ENCODE data around the gene ARHGEF18.

Gene ARHGEF18

DNA sequence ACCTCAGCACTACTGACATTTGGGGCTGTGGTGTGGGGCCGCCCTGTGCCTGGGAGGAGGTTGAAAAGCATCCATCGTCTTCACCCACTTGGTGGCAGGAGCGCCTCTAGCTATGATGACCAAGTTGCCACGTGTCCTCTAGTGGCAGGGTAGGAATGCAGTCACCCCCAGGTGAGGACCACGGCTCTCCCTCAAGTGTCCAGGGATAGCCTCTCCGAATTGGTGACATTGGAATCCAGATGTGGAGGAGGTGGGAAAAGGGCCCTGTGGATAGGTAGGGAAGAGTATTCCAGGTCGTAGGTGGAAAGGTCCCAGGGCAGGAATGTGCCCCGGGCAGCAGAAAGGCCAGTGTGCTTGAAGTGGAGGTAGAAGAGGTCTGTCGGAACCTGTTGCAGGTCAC, 37.6 kb downstream of the ARHGEF18 start:
- Histone ChIP-seq H3K9me2 (replicated peaks; ENCODE audit: low read depth, low read length) (no peaks in the 10 kb centered on the region), H3K9ac (ENCODE audit: low read depth, low read length, poor library complexity, severe bottlenecking) (no peak overlapping the region), H3K4me1 (ENCODE audit: insufficient read depth, low read length, poor library complexity, severe bottlenecking) (no peaks in the 10 kb centered on the region), H3K79me2 (ENCODE audit: insufficient read depth, low read length) (no peaks in the 10 kb centered on the region), H4K20me1 (ENCODE audit: insufficient read depth, low read length, poor library complexity, severe bottlenecking) (no peaks in the 10 kb centered on the region), H3K9me3 (ENCODE audit: insufficient read depth, low read depth, low read length) (no peaks in the 10 kb centered on the region), H3F3A (ENCODE audit: low read depth) (no peaks in the 10 kb centered on the region), H3K4me3 (ENCODE audit: low read length, poor library complexity, severe bottlenecking) (no peak overlapping the region), H3K4me2 (ENCODE audit: low read depth, low read length, poor library complexity, severe bottlenecking) (no peak overlapping the region), H3K27me3 (ENCODE audit: insufficient read depth, low read length, poor library complexity, severe bottlenecking) (no peaks in the 10 kb centered on the region), H3K36me3 (ENCODE audit: insufficient read depth, low read length) (peaks cover 47% of the 10 kb centered on the region; the same call in 1 of the 2 replicates), H2AFZ (ENCODE audit: low read length) (no peak overlapping the region)
- TF ChIP-seq, protein P1, sequence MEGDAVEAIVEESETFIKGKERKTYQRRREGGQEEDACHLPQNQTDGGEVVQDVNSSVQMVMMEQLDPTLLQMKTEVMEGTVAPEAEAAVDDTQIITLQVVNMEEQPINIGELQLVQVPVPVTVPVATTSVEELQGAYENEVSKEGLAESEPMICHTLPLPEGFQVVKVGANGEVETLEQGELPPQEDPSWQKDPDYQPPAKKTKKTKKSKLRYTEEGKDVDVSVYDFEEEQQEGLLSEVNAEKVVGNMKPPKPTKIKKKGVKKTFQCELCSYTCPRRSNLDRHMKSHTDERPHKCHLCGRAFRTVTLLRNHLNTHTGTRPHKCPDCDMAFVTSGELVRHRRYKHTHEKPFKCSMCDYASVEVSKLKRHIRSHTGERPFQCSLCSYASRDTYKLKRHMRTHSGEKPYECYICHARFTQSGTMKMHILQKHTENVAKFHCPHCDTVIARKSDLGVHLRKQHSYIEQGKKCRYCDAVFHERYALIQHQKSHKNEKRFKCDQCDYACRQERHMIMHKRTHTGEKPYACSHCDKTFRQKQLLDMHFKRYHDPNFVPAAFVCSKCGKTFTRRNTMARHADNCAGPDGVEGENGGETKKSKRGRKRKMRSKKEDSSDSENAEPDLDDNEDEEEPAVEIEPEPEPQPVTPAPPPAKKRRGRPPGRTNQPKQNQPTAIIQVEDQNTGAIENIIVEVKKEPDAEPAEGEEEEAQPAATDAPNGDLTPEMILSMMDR (conservative IDR thresholded peaks at IDR 0.05; ENCODE audit: low read length) = no peak
- TF ChIP-seq EZH2phosphoT487 (IDR thresholded peaks at IDR 0.05; ENCODE audit: borderline replicate concordance) = no peak

DNA sequence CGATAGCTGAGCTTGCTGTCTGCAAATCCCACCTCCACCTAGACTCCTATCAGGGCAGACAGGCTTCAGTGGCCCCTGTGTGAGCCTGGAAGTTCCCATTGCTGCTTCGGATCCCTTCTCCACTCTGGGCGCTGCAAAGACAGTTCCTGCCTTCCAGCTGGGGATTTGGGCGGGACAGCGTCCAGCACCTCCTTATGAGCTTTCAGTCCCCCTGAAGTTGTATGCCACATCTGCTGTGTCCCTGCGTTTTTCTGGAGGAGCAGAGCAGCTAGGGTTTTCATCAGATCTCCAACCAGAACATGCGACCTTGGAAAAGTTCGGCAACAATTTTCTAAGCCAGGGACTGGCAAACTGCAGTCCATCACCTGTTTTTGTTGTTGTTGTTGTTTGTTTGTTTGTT, 38.0 kb downstream of the ARHGEF18 start:
- Histone ChIP-seq H3K9me2 (replicated peaks; ENCODE audit: low read depth, low read length) (no peaks in the 10 kb centered on the region), H4K20me1 (ENCODE audit: insufficient read depth, low read length, poor library complexity, severe bottlenecking) (no peaks in the 10 kb centered on the region), H2AFZ (ENCODE audit: low read length) (no peak overlapping the region), H3K9me3 (ENCODE audit: insufficient read depth, low read depth, low read length) (no peaks in the 10 kb centered on the region), H3F3A (ENCODE audit: low read depth) (no peaks in the 10 kb centered on the region), H3K36me3 (ENCODE audit: insufficient read depth, low read length) (peaks cover 52% of the 10 kb centered on the region; the same call in 1 of the 2 replicates), H3K4me1 (ENCODE audit: insufficient read depth, low read length, poor library complexity, severe bottlenecking) (no peaks in the 10 kb centered on the region), H3K79me2 (ENCODE audit: insufficient read depth, low read length) (no peaks in the 10 kb centered on the region), H3K4me2 (ENCODE audit: low read depth, low read length, poor library complexity, severe bottlenecking) (no peak overlapping the region), H3K27me3 (ENCODE audit: insufficient read depth, low read length, poor library complexity, severe bottlenecking) (no peaks in the 10 kb centered on the region), H3K9ac (ENCODE audit: low read depth, low read length, poor library complexity, severe bottlenecking) (no peak overlapping the region), H3K4me3 (ENCODE audit: low read length, poor library complexity, severe bottlenecking) (no peak overlapping the region)
- TF ChIP-seq, protein P1 (conservative IDR thresholded peaks at IDR 0.05; ENCODE audit: low read length) = no peak
- TF ChIP-seq EZH2phosphoT487 (IDR thresholded peaks at IDR 0.05; ENCODE audit: borderline replicate concordance) = no peak

DNA sequence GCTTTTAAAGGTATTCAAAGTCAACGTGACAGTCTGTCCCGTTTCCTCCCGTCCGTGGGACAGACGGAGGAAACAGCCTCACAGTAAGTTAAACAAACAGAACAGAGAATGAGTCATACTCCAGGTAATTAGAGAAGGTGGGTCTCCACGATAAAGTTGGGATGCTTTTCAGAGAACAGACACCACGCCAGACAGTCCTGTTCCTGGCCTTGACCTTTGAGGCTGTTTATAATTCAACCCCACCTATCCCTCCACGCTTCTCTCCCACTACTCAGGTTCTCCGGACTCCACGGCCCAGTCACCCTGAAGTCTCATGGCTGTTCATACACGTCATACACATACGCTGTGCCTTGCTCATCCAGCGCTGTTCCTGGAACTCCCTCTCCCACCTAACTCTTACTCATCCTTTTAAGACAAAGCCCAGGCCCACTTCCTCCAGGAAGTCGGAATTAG, 42.5 kb downstream of the ARHGEF18 start:
- no peaks in the 10 kb centered on the region for H3K9me3 ChIP-seq (ENCODE audit: insufficient read depth, low read depth, low read length)
- peaks cover 13% of the 10 kb centered on the region for H3K79me2 ChIP-seq (ENCODE audit: insufficient read depth, low read length)
- no peak overlapping the region for H3K4me2 ChIP-seq (ENCODE audit: low read depth, low read length, poor library complexity, severe bottlenecking)
- no peak overlapping the region for H3K9ac ChIP-seq (ENCODE audit: low read depth, low read length, poor library complexity, severe bottlenecking)
- no peaks in the 10 kb centered on the region for H3K9me2 ChIP-seq (replicated peaks; ENCODE audit: low read depth, low read length)
- H2AFZ ChIP-seq (ENCODE audit: low read length) = no peak overlapping the region
- H3K36me3 ChIP-seq (ENCODE audit: insufficient read depth, low read length) = peaks cover 22% of the 10 kb centered on the region; the same call in 1 of the 2 replicates
- H4K20me1 ChIP-seq (ENCODE audit: insufficient read depth, low read length, poor library complexity, severe bottlenecking) = peaks cover 18% of the 10 kb centered on the region
- no peaks in the 10 kb centered on the region for H3F3A ChIP-seq (ENCODE audit: low read depth)
- TF ChIP-seq EZH2phosphoT487 (IDR thresholded peaks at IDR 0.05; ENCODE audit: borderline replicate concordance) = no peak
- TF ChIP-seq, protein P1 (conservative IDR thresholded peaks at IDR 0.05; ENCODE audit: low read length) = no peak
- H3K4me1 ChIP-seq (ENCODE audit: insufficient read depth, low read length, poor library complexity, severe bottlenecking) = peaks cover 9% of the 10 kb centered on the region
- H3K27me3 ChIP-seq (ENCODE audit: insufficient read depth, low read length, poor library complexity, severe bottlenecking) = no peaks in the 10 kb centered on the region
- no peak overlapping the region for H3K4me3 ChIP-seq (ENCODE audit: low read length, poor library complexity, severe bottlenecking)

All from Loucy (cell line).